GM10266 (cell line): Measurements from ENCODE around the gene HOXA1.

Source experiments
- DNase-seq: peaks from one replicate; pipeline ENCODE4 v3.0.0; 2012; ENCODE audit errors: extremely low spot score
- TF ChIP-seq, protein P1 (sequence below): IDR thresholded peaks from 2 replicates; pipeline ENCODE4 v1.5.1; 2012; ENCODE audit warnings: mild to moderate bottlenecking, low read depth; ENCODE audit not compliant: control insufficient read depth, insufficient read depth; ENCODE audit errors: missing control alignments

Gene HOXA1

DNA sequence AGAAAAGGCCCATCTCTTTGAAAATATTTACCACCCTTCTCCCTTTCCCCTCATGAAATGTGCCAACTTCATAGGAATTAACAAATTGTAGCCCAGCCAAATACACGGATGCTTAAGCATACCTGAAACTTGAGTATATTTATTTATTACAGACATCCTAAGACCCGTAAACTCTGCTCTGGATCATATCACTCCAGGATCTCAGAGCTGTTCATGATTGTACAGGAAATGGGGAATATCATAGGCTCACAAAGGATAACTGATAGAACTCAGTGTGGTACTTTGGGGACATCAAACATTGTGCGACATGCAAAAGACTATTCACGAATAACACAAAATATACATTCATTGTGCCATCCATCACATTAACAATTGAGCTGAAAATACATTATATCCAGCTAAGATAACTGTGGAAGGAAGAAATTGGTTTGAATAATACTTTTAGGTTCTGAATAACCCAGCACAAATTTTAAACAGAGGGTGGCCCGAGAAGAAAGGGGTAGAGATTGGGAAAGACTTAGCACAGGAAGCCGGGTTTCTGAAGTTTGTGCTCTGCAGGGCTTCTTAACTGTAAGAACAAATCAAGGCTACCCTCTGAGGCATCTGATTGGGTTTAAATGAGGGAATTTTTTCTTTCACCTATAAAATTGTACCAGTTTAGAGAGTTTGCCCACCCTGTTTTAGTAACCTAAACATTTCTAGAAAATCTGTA, 2.5 kb downstream of the HOXA1 start:
- TF ChIP-seq, protein P1, sequence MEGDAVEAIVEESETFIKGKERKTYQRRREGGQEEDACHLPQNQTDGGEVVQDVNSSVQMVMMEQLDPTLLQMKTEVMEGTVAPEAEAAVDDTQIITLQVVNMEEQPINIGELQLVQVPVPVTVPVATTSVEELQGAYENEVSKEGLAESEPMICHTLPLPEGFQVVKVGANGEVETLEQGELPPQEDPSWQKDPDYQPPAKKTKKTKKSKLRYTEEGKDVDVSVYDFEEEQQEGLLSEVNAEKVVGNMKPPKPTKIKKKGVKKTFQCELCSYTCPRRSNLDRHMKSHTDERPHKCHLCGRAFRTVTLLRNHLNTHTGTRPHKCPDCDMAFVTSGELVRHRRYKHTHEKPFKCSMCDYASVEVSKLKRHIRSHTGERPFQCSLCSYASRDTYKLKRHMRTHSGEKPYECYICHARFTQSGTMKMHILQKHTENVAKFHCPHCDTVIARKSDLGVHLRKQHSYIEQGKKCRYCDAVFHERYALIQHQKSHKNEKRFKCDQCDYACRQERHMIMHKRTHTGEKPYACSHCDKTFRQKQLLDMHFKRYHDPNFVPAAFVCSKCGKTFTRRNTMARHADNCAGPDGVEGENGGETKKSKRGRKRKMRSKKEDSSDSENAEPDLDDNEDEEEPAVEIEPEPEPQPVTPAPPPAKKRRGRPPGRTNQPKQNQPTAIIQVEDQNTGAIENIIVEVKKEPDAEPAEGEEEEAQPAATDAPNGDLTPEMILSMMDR, result no peak
- DNase-seq, result no peak

- TF ChIP-seq, protein P1, result no peak
- DNase-seq, result no peak
These were observed 3.0 kb downstream of the HOXA1 start for GRCh38 chr7:27092819-27093110.

DNA sequence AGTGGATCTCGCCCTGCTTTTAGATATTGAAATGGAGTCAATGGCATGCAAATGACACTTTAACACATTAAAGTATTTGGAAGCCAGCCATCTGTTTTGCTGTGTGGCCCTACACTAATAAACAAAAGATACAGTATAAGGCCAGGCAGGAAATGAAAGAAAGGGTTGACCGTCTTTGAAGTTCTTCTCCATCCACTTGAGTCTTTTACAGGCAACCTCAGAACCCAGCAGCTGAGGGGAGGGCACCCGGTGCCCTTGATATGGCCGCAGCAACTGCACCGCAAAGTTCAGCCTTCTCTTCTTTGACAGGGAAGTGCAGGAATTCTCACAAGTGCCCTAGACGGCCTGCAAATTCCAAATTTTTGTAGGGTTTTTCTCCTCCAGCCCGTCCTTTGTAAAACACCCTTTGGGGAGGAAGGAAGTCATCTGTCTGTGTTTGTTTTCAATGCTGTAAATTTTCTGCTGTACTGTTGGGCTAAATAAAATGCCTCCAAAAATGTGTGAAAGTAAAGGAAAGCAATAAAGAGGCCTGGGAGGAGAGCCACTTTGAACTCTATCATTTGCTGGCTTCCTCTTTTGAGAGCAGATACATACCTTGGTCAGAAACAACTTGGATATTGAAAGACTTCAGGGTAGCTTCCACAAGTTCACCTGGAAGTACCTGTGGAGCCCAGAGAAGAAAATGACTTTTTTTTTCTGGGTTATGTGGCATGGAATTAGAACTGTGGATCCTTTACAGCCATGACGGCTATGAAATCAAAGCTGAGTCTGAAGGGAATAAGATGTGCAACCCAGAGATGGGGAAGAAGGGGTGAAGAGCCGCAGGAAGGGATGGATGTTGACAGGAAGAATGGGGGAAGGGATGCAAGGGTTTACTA, 3.6 kb downstream of the HOXA1 start:
- TF ChIP-seq, protein P1, result no peak
- no peak for DNase-seq

- TF ChIP-seq, protein P1, result no peak
- no peak for DNase-seq
These were observed 4.7 kb downstream of the HOXA1 start for GRCh38 chr7:27091105-27091504.

DNA sequence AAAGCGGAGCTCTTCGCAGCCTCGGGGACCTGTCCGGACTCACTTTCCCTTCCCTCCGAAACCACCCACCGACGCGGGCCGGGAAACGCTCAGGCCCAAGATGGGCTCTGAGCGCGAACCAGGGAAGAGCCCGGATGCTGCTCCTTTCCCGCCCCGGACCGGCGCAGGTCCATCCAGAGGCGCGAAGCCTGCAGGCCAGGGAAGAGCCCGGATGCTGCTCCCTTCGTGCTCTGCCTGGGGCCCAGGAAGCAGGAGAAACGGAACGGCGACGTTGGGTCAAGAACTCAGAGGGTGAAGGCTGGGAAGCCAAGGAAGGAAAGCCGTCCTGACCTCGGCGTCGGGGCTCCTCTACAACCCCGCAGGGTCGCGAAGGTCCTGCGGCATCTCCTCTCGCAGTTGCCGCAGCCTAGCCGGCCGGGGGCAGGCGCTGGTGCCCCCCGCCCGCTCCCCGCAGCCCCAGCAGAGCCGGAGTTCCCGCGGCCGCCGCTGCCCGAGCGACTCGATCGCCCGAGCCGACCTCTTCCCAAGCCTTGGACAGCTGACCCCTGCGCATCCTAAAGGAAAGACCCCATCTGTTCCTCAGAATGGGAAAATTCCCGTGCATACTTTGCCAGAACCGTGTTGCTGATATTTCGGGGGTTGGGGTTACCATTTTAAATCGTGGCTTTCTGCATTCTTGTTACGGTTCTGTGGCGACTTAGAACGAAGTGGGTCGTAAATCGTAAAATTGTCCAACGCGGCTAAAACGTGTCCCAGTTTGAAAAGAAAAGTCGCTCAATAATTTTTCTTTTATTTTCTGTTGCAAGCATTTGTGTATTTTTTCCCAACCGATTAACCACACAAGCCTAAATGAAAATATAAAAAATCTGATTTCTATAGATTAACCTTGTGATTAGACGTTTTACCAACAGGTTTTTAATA, 7.5 kb downstream of the HOXA1 start:
- TF ChIP-seq, protein P1, result no peak
- DNase-seq, result no peak

GRCh38 chr7:27083646-27084045, 12.2 kb downstream of the HOXA1 start:
- DNase-seq, result no peak
- TF ChIP-seq, protein P1, result no peak

DNA sequence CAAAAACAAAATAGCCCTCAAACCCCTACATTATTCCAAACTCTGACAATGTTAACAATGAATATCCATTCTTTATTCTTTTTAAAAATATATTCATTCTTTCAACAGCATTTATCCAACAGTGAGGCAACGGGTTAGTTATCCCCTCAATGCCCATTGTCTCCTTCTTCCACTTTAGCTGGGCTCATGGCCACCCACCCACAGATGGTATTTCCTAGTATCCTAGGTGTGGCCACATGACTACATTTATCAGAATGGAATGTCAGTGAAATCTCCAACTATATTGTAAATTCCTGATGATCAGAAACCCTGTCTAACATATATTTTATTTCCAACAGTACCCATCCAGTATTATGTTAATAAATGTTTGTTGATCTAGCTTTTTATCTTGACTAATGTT, 13.6 kb downstream of the HOXA1 start:
- TF ChIP-seq, protein P1, result no peak
- no peak for DNase-seq
